DMS79 (cell line): ENCODE data around the gene SH3RF1.
"Not testable (repeated sequence)": the region's sequence is repeated elsewhere in the genome, so short reads cannot be mapped to it uniquely, and the experiment has no call there.

Experiments
- DNase-seq: peaks from one replicate; lab custom pipeline; 2025; lab: John Stamatoyannopoulos, UW

The SH3RF1 gene

DNA sequence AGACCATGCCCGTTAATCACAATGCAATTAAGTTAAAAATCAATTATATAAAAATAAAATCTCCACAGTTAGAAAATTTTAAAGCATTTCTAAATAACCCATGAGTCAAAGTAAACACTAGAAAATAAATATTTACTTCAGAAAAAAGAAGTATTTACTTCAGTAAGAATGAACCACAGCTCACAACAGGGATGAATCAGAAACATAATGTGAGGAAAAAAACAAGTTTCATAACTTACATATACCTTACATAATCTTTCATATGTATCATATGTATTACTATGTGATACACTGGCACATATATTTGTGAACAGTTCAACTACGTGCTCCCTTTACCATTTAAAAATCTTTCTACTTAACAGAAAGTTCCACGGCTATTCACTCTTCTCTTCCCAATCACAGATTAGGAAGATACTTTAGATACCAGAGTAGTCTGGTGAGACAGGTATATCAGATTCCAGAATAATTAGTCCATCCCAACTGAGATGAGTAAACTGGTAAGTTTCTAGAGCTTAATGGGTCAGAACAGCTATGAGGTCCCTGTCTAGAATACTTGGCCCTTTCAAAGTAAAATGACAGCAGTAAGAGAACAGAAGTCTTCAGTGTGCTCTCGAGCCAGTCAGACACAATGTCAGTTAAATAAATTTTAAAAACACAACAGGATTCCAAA, 70.3 kb downstream of the SH3RF1 start:
- DNase-seq: no peak

DNA sequence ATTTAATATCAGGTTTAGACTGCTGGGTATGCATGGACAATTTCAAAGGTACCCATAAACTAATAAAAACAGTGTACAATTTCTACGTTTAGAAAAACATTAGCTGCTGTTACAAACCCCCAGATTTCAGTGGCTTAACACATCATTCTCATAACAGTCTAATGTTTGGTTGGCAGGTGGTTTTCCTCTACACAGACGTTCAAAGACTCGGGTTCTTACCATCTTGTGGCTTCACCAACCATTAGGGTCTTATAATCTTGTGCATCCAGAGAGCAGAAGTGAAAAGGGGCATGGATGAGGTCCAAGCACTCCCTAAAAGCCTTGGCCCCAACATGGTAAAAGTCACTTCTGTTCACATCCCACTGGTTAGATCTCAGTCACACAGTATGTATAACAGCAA, 71.6 kb downstream of the SH3RF1 start:
- DNase-seq: no peak

DNA sequence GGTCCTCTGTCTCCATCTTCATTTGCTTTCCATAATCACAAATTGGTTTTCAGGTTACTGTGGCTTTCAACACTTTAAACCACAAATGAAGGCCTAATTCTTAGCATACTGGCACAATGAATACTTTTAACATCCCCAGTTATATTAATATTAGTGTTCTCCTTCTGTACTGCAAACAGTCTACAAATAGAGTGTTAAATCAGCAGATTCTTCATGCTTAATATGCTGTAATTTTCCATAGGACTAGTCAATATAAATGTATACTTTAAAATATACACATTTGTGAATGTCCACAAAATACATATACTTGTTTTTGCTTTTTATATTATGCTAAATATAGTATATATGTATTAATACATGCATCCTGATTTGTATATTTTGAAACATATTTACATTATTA, 72.6 kb downstream of the SH3RF1 start:
- no peak for DNase-seq

DNA sequence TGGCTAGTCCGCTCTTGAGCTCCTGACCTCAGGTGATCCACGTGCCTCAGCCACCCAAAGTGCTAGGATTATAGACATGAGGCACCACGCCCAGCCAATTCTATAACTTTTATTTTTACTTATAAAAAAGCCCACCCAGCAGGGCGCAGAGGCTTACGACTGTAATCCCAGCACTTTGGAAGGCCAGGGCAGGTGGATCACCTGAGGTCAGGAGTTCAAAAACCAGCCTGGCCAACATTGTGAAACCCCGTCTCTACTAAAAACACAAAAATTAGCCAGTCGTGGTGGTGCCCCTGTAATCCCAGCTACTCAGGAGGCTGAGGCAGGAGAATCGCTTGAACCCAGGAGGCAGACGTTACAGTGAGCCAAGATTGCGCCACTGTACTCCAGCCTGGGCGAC, 73.5 kb downstream of the SH3RF1 start:
- DNase-seq: not testable (repeated sequence)

DNA sequence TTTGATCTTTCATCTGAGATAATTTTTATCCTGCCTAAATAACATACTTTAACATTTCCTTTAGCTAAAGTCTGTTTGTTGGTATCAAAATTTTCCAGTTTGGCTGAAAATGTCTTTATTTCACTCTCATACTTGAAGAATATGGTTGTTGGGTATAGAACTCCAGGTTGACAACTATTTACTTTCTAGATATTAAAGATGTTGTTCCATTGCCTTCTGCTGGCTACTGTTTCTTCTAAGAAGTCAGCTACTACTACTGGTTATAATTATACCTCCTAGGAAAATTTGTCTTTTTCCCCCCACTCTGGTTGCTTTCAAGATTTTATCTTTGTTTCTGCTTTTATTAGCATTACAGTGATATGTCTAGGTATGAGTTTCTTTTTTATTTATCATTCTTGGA, 75.7 kb downstream of the SH3RF1 start:
- no peak for DNase-seq

DNA sequence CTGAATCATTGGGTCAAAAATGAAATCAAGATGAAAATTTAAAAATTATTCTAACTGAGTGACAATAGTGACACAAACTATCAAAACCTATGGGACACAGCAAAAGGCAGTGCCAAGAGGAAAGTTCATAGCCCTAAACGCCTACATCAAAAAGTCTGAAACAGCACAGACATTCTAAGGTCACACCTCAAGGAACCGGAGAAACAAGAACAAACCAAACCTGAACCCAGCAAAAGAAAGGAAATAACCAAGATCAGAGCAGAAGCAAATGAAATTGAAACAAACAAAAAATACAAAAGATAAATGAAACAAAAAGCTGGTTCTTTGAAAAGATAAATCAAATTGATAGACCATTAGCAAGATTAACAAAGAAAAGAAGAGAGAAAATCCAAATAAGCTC, 80.8 kb downstream of the SH3RF1 start:
- not testable (repeated sequence) for DNase-seq

DNA sequence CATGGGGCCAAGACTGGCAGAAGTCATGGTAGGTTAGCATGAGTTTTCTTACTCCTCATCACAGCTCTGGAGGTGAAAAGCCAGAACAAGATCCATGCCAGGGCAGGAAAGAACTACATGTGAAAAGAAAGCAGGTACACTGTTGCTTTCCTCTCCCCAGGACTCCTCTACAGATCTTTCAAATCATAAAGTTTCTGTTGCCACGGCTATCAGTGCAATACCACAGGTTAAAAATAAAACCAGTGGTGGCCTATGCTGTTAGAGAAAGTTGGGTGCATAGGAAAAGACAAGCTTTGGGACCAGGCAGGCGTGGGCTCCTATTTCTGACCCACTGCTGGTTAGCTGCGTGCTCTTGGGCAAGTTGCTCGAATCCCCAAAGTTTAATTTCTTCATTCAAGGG, 81.4 kb downstream of the SH3RF1 start:
- DNase-seq: no peak

DNA sequence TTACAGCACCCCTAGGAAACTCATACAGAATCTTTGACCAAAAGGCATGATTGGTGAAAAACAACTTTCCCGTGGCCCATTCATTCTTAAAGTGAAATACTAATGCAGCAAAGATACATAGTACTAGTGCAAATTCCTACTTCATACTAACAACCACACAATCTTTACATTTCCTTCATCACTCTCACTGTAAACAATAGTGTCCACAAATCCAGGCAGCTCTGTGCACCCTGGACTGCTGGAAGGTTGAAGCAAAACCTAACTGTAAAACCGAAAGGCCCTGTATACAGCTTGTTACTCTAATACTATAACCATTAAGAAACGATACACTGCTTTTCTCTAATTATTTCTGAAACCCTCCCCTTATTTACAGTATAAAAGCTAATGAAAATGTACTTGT, 82.6 kb downstream of the SH3RF1 start:
- no peak for DNase-seq

DNA sequence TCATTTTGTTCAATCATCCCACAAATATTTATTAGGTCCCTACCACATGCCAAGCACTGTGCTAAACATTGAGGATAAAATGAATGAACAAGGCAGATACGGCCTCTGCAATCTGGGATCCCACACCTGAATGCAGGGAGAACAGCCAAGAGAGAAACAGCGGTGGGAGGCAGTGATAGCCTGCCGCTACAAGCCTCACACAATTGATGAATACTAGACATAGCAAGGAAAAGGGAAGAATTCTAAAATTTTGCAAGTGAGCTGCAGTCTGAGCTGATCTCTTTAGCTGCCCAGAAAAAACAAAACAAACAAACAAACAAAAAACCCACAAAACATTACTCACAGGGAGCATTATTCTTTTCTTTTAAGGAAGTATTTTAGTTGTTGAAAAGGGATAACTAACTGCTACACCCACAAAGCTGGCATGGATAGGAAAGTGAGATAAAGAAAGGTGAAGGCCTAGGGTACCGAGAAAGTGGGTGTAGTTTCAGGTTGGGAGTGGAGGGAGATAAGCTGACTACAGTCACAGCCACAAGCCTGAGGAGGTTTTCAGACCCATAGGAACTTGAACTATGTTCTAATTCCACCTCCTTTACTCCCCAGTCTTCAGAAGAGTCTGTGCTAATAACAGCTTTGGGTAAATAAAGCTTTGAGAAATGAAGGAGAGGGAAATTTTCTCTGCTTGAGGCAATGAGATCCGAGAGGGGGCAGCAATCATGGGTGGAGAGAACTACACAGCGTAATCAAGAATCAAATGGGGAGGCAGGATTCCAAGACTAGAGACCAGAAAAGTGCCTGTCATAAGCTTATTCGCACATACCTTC, 85.4 kb downstream of the SH3RF1 start:
- DNase-seq: no peak

DNA sequence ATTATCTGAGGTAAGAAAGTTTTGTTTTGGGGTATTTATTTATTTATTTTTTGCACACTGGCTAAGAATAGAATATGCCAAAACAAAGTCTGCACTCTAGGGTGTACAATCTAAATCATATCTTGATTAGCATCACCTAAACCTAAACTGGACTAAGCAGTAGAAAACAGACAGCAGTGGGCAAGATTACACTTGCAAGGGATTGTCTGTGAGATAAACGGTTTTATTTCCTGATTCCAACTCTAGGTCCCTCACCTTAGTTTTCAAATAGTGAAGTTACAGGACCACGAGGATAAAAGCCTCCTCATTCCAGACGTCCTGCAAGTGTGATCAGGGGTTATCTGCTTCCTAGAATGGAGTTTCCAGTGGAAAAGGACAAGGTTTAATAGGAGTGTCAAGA, 86.1 kb downstream of the SH3RF1 start:
- DNase-seq: no peak

DNA sequence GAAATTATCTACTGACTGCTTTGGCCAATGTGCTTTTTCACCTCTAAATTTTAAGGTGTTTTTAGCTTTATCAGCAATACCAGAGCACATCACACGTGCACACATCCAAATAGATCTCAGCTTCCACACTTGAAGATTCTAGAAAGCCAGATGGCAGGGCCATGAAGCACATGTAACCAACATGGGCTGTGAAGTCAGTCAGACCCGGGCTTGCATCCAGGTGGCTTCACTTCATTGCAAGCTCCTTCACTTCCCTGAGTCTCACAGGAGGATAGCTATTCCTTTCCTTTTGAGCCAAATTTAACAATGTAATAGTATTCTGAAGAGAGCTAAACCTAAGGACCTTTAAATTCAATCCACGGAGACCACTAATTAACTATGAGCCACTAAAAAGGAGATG, 86.5 kb downstream of the SH3RF1 start:
- no peak for DNase-seq

DNA sequence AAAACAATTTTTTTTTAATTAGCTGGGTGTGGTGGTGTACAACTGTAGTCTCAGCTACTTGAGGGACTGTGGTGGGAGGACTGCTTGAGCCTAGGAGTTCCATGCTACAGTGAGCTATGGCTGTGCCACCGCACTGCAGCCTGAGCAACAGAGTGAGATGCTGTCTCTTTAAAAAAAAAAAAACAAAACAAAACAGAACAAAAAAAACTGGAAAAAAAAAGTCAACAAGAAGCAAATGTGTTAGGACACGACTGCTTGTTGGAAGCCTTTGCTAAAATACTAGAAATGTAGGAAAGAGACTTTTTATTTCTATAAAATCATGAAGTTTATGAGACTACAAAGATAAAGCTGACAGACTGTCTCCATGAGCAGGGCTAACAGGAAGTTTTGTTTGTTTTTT, 87.2 kb downstream of the SH3RF1 start:
- no peak for DNase-seq

DNA sequence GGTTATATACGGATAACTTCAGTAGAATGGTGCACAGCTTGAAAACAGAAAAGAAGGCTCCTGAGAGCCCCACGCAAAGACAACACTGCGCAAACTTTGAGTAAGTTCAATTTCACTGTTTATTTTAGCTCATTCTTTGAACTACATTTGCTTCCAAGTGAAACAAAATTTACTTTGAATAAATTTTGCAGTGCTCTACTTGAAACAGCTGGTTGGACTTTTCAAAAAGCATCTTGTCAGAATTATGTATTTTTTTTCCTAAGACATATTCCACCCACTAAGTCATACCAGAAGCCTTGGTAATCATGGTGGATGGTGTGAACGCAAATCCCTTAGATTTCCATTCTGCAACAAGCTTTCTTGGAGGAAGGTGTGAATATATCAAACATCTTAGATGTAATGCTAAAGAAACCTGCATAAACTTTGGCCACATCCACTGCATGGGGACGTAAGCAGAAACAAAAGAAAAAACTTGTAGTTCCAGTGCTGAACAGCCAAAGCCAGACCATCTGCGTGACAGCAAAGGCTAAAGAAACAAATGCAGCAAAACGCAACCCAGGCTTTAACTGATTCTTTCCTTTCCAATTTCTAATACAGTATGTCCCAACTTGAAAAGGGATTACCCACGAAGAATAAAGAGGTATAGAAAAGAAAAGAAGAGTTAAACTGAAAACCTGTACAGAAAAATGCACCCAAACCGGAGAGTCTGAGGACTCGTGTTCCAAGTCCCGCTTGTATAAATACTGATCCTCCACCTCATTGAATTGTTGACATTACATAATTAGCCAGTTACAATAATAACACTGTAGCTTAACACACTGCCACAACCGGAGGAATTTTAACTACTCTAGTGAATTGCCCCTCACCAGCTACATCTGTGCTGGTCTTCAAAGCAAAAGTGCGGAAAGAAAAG, 90.9 kb downstream of the SH3RF1 start:
- no peak for DNase-seq

DNA sequence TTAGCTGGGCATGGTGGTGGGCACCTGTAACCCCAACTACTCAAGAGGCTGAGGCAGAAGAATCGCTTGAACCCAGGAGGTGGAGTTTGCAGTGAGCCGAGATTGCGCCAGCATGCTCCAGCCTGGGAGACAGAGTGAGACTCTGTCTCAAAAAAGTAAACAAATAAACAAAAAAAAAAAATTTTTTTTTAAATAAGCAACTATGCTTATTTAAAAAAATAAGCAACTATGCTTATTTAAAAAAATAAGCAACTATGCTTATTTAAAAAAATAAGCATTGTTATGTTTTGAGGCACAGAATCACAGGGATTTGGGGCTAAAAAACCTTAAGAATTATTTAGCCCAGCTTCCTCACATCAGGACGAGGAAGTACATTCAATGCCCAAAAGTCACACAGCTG, 92.7 kb downstream of the SH3RF1 start:
- not testable (repeated sequence) for DNase-seq

DNA sequence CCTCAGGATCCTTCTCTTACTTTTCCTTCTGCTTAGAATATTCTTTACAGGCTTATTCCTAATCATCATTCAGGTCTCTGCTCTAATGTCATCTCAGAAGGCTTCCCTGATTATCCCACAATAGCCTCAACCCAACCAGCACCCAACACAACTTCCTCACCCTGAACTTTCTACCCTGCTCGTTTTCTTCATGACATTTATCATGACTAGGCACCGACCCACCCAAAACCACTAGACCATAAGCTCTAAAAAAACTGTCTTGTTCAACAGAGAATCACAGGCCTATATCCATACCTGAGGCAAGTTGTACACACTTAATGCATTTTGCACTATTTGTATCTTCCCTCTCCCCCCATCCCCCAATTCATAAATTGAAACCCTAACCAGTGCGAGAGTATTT, 95.3 kb downstream of the SH3RF1 start:
- DNase-seq: no peak

DNA sequence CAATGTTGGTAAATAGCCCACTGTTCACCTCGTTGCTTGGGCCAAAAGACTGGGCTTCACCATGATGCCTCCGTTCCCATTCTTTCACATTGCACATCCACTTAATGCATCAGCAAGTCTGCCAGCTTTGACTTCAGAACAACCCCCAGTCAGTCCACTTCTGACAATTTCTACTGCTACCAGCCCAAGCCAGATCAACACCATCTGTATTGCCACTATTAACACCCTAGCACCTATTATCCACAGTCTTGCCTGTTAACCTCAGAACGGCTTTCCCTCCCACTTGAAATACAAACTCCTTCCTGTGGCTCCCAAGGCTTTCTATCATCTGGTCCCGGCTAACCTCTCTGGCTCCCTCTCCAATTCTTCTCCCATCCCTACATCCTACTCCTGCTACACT, 95.7 kb downstream of the SH3RF1 start:
- no peak for DNase-seq

DNA sequence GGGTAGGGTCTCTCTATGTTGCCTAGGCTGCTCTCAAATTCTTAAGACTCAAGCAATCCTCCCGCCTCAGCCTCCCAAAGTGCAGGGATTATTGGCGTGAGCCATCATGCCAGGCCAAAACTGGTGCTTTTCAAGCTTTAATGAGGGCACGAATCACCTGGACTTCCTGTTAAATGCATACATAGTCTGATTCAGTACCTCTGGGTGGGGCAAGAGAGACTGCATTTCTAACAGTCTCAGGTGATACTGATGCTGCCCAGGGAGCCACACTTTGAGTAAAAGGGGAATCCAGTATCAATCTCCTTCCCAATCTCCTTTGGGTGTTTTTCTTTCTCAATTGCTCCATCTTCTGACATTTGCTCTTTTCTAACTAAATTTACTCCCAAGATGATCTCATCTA, 96.5 kb downstream of the SH3RF1 start:
- no peak for DNase-seq

DNA sequence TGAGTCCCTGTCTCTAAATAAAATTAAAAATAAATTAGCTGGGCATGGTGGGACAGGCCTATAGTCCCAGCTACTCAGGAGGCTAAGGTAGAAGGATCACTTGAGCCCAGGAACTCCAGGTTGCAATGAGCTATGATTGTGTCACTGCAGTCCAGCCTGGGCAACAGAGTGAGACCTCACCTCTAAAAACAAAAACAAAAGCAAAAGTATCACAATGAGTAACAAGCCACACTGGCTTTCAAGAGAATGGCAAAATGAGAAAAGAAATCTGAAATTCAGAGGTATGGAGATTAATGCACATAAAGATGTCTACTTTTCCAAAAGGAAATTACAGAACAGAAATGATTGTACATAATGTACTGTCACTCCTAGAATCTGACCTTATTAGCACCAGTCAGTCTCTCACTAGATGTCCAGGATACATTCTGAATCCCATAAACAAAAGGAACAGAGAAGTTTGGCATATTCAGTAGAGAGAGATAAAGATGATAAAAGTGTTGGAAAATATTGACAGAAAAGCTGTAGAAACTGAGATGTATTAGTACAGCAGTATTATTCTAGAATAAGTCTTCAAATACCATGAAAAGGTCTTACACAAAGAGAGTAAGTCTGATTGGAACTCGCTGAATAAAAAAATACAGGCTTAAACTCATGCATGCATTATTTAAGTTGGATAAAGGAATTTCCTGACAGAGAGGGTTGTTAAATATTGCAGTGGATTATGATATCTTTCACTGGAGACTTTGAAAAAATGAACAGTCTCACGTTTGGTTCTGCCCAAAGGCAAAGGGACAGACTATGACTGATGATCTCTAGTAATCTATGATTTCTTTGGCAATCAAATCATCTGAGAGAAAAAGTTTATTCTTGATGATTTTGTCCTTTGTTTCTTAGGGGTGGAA, 102.5 kb downstream of the SH3RF1 start:
- DNase-seq: no peak

DNA sequence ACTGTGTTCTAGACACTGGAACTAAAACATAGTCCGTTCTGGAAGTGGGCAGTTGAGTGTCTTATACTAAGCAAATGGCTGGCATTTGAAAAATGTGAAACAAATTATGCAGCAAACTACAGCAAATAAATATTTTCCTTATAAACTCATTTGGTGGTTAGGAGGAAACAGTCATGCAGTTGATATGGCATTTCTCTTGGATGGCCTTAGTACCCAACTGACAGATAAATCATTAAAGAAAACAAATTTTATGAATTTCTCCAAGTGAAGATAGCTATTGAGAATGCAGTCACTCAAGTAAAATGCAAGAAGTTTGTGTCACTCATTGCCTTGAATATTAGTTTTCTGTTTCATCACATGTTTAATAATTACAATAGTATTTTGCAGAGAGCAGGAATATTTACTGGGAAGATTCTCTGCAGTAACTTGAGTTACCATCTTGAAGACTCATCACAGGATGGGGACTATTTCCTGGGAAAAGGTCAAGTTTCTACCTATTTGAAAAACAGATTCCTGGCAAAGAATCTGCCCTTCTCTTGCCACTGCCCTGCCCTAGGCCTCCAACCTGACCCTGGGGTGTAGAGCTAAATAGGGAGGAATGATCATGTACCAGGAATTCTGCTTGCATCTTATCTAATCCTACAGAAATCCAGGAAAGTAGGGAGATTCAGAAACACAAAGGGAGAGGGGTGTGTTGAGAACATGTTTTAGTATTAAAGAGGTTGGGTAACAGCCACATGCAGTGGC, 105.9 kb downstream of the SH3RF1 start:
- DNase-seq: no peak

DNA sequence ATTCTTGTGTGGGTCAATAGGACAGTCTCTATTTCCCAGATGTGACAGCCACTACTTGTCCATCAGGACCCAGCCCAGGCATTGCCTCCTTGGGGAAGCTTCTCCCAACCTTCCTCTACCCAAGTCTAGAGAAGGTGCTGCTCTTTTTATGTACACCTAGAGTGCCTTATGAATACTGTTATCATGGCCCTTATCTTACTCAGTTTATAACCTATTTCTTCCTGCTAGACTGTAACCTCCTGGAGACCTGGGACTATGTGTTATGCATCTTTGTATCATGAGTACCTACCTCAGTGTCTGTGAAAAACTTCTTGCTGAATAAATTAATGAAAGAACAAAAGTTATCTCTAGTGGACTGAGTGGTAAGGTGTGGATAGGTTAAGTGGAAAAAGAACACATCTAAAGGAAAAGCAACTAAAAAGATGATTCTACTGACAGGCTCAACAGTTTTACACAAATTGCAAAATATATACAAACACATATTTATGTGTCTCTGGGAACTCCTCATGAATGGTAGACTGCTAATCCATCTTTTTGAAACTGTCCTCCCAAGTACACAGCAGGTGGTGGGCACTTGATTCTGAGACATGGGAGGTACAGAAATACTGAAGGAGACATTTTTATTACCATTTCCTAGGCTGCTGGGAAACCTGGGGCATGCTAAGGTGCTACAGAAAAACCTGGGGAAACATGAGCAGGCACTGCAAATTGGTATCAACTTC, 106.6 kb downstream of the SH3RF1 start:
- DNase-seq: no peak
